ELF-1 (cell line): ENCODE measurements around the gene MAML3.
"Not testable (repeated sequence)": the region's sequence is repeated elsewhere in the genome, so short reads cannot be mapped to it uniquely, and the experiment has no call there.

Experiments used
- DNase-seq: peaks from one replicate; pipeline ENCODE4 v3.0.0-alpha.2; 2016; ENCODE audit warnings: low read depth, low spot score

MAML3 gene

GRCh38 chr4:139963708-139964107, 190.3 kb downstream of the MAML3 start:
- DNase-seq, result no peak

GRCh38 chr4:139962130-139962684, 191.8 kb downstream of the MAML3 start:
- DNase-seq, result no peak

- no peak for DNase-seq
Observed at GRCh38 chr4:139961344-139961946, 192.5 kb downstream of the MAML3 start.

- no peak for DNase-seq
Observed at GRCh38 chr4:139959396-139959795, 194.6 kb downstream of the MAML3 start.

- no peak for DNase-seq
Observed at GRCh38 chr4:139958739-139959098, 195.3 kb downstream of the MAML3 start.

- DNase-seq, result no peak
Observed at GRCh38 chr4:139957986-139958738, 195.8 kb downstream of the MAML3 start.

- DNase-seq, result no peak
Observed at GRCh38 chr4:139957065-139957464, 196.9 kb downstream of the MAML3 start.

GRCh38 chr4:139956507-139957017, 197.4 kb downstream of the MAML3 start:
- DNase-seq, result no peak

GRCh38 chr4:139955600-139955999, 198.4 kb downstream of the MAML3 start:
- no peak for DNase-seq

- no peak for DNase-seq
Observed at GRCh38 chr4:139954512-139954911, 199.5 kb downstream of the MAML3 start.

GRCh38 chr4:139951021-139951420, 203.0 kb downstream of the MAML3 start:
- no peak for DNase-seq

GRCh38 chr4:139950568-139950967, 203.4 kb downstream of the MAML3 start:
- no peak for DNase-seq

- DNase-seq, result not testable (repeated sequence)
Observed at GRCh38 chr4:139944916-139945315, 209.1 kb downstream of the MAML3 start.

- DNase-seq, result peak; percentile 48
Observed at GRCh38 chr4:139943277-139943676, 210.7 kb downstream of the MAML3 start.

- DNase-seq, result no peak
Observed at GRCh38 chr4:139942241-139942640, 211.7 kb downstream of the MAML3 start.

- DNase-seq, result no peak
Observed at GRCh38 chr4:139940600-139940999, 213.4 kb downstream of the MAML3 start.

- DNase-seq, result no peak
Observed at GRCh38 chr4:139938414-139938813, 215.6 kb downstream of the MAML3 start.

- no peak for DNase-seq
Observed at GRCh38 chr4:139935911-139936310, 218.1 kb downstream of the MAML3 start.

GRCh38 chr4:139934708-139935195, 219.2 kb downstream of the MAML3 start:
- no peak for DNase-seq

GRCh38 chr4:139934057-139934707, 219.8 kb downstream of the MAML3 start:
- no peak for DNase-seq

- DNase-seq, result no peak
Observed at GRCh38 chr4:139933541-139933940, 220.4 kb downstream of the MAML3 start.

GRCh38 chr4:139933104-139933503, 220.9 kb downstream of the MAML3 start:
- DNase-seq, result no peak
